ENCODE measurements around the gene LSM12.
"Not testable (repeated sequence)": the region's sequence is repeated elsewhere in the genome, so short reads cannot be mapped to it uniquely, and the experiment has no call there.

LSM12 gene

DNA sequence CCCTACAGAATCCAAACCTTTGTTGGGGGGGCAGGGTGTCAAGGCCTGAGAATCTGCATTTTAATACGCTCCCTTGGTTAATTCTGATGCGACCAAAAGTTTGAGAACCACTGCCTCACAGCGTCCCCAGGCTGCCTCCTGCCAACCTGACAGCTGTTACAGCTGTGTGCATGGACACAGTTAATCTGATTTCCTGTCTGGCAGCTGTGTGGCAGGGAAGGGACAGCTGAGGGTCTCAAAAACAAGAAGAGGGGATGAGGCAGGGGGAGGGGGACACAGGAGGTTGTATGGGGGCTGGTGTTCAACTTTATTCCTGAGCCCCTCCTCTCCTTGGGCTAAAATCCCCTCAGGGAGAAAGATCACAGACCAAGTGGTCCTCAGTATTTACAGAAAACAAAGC, 39.5 kb upstream of the LSM12 start:
- TF ChIP-seq, protein P1, sequence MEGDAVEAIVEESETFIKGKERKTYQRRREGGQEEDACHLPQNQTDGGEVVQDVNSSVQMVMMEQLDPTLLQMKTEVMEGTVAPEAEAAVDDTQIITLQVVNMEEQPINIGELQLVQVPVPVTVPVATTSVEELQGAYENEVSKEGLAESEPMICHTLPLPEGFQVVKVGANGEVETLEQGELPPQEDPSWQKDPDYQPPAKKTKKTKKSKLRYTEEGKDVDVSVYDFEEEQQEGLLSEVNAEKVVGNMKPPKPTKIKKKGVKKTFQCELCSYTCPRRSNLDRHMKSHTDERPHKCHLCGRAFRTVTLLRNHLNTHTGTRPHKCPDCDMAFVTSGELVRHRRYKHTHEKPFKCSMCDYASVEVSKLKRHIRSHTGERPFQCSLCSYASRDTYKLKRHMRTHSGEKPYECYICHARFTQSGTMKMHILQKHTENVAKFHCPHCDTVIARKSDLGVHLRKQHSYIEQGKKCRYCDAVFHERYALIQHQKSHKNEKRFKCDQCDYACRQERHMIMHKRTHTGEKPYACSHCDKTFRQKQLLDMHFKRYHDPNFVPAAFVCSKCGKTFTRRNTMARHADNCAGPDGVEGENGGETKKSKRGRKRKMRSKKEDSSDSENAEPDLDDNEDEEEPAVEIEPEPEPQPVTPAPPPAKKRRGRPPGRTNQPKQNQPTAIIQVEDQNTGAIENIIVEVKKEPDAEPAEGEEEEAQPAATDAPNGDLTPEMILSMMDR (IDR thresholded peaks at IDR 0.05; ENCODE audit: low read depth, low read length): no peak
- in situ Hi-C loops (cut with HindIII; ENCODE audit: low sequenced_read_pairs): no loop called here
- no peak overlapping the region for H3K4me3 ChIP-seq (ENCODE audit: low read depth, low read length)
- DNase-seq (ENCODE audit: low read depth, low spot score): no peak

GRCh38 chr17:44105483-44105882, 39.0 kb upstream of the LSM12 start:
- in situ Hi-C loops (cut with HindIII; ENCODE audit: low sequenced_read_pairs): no loop called here
- no peak overlapping the region for H3K4me3 ChIP-seq (ENCODE audit: low read depth, low read length)
- DNase-seq (ENCODE audit: low read depth, low spot score): no peak
- TF ChIP-seq, protein P1 (IDR thresholded peaks at IDR 0.05; ENCODE audit: low read depth, low read length): no peak

- in situ Hi-C loops (cut with HindIII; ENCODE audit: low sequenced_read_pairs): no loop called here
- no peak overlapping the region for H3K4me3 ChIP-seq (ENCODE audit: low read depth, low read length)
- TF ChIP-seq, protein P1 (IDR thresholded peaks at IDR 0.05; ENCODE audit: low read depth, low read length): no peak
- DNase-seq (ENCODE audit: low read depth, low spot score): no peak
These were observed 36.6 kb upstream of the LSM12 start for GRCh38 chr17:44102849-44103622.

GRCh38 chr17:44101858-44102257, 35.4 kb upstream of the LSM12 start:
- in situ Hi-C loops (cut with HindIII; ENCODE audit: low sequenced_read_pairs); H3K4me3 ChIP-seq (ENCODE audit: low read depth, low read length); DNase-seq (ENCODE audit: low read depth, low spot score): not testable (repeated sequence)

- DNase-seq (ENCODE audit: low read depth, low spot score): peak; percentile 75
- no peak overlapping the region for H3K4me3 ChIP-seq (ENCODE audit: low read depth, low read length)
- in situ Hi-C loops (cut with HindIII; ENCODE audit: low sequenced_read_pairs): no loop called here
- TF ChIP-seq, protein P1 (IDR thresholded peaks at IDR 0.05; ENCODE audit: low read depth, low read length): no peak
These were observed 30.9 kb upstream of the LSM12 start for GRCh38 chr17:44097110-44097958.

DNA sequence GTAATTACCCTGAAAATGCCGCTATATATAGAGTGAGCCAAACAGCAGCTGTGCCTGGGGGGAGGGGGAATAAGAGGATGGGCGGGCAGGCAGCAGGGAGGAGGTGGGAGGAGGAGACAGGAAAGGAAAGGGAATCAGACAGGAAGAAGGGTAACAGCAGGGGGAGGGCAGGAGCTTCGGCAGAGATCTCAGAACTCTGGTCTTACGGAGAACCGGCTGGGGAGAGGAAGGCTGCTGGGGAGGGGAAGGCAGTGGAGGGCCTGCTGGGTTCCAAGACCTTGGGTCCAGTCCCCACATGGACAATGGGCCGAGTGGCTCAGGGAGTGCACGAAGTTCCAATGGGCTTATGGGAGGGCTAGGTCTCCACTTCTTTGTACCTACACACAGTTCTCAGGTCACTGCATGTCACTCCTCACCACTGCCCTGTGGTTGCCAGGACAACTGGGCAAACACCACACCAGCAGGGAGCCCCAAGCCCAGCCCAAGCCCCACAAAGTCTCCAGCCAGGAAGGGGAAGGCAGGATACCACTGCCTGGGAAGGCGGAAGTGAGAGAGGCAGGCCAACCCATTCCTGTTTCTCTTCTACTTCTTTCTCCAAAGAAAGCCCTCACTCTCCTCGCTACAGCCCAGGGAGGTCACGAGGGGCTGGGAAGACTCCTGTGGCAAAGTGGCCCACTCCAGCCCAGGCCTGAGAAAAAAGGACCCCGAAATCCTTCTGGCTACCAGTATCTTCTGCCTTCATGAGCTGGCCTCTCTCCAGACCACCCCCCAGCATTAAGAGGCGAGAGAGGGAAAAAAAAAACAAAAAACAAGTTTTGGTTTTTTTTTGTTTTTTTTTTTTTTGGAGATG, 29.4 kb upstream of the LSM12 start:
- DNase-seq (ENCODE audit: low read depth, low spot score): peak; percentile 95
- in situ Hi-C loops (cut with HindIII; ENCODE audit: low sequenced_read_pairs): no loop called here
- peak overlapping the region; percentile 31 for H3K4me3 ChIP-seq (ENCODE audit: low read depth, low read length)
- TF ChIP-seq, protein P1 (IDR thresholded peaks at IDR 0.05; ENCODE audit: low read depth, low read length): peak; percentile 24
